Measurements from ENCODE around the gene RGS21.
"Not testable (repeated sequence)": the region's sequence is repeated elsewhere in the genome, so short reads cannot be mapped to it uniquely, and the experiment has no call there.

The RGS21 gene

DNA sequence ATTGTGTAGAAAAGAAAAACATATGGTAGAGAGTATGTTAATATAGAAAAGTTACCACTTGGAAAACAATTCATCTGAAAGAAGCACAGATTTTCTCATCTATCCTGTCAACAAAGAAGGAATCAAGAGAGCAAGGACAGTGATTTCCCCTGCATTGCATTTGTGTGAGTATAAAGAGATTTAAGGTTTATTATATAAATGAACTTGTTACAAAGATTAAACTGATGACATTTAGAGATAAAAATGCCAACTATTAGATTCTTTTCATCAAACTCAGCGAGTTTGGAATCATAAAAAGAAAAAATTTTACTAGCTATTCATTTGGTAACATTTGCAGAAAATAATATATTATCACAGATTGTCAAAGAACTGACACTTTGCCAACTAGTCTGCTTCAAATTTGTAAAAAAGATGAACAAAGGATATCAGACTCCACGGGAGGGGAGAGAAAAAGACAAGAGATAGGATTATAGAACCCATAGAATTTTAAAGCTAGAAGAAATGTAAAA, at the start of gene RGS21:
Gene RGS21 (plus strand): TSS at position 51 of the 509 bp plus-strand sequence. CDS start 26,045 bp downstream, outside the sequence.
- no peak for DNase-seq

DNA sequence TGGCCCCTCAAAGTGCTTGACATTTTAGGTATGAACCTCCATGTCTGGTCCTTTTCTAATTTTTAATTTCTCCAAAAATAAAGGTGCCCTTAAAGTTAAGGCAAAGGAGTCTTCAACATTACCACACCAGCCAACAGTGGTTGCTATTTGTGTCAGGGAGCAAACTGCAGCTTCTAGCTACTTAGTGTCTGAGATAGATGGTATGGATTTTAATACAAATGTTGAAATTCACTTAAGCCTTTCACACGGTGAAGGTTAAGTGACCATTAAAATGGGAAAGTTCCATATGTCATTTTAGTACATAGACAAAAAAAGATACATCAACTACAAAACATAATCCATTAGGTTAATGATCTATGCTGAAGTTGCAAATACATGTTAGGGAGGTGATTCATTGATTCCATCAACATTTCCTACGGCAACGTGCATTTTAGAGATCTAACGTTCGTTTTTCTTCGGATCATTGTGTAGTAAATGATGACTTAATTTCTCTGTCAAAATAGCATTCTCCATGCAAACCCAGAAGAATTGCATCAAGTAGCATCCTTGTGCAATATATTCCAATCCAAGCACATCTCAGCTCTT, 48.2 kb upstream of the RGS21 start:
- no peak for DNase-seq

GRCh38 chr1:192270398-192270797, 46.4 kb upstream of the RGS21 start:
- DNase-seq = no peak

DNA sequence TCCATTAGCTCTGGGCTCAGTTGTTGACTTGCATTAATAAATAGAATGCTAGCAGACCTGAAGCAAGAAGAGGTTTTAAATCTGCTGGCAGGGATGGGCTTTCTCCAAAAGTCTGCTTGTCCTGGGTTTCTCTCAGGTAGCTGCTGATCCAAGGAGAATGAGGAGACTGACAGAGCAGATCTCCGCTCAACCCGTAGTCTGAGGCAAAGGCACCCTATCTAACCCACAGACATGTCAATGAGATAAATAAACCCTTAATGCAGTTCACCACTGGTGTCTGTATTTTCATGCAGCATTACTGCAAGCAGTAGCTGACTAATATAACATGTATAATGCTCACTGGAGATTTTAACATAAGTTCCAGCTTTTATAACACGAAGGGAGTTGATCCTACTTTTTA, 44.1 kb upstream of the RGS21 start:
- DNase-seq = no peak

DNA sequence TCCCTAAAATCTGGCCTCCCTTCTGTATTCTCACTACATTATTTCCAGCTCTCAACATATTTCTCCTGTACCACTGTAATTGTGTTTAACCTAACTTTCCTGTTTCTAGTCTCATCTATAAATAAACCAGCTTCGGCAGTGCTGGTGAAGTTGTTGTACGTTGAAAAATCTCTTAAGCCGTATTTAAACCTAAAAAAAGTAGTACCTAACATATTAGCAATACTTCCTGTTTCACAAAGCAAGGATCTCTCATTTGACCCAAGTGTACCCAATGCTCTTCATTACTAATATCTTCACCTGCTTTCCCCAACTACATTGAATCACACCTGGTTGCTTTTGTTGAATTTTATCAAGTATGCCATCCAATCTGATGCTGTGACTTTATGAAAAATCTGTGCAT, 42.2 kb upstream of the RGS21 start:
- no peak for DNase-seq

- DNase-seq = no peak
Observed at GRCh38 chr1:192277635-192278034, 39.2 kb upstream of the RGS21 start.

DNA sequence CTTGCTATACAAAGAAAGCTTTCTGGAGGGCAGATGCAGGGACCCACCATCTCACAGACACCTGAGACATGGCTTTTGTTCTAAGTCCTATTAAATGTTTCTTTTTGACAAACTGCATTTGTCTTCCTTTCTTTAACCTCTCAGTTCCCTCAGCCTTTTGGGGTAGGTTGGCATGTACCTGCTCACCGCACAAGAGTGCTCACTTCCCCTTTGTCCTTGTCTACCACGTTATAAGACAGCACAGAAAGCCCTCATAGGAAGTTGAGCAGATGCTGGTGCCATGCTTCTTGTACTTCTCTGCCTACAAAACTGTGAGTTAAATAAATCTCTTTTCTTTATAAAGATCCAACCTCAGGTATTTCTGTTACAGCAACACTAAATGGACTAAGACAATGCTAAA, 31.9 kb upstream of the RGS21 start:
- no peak for DNase-seq

DNA sequence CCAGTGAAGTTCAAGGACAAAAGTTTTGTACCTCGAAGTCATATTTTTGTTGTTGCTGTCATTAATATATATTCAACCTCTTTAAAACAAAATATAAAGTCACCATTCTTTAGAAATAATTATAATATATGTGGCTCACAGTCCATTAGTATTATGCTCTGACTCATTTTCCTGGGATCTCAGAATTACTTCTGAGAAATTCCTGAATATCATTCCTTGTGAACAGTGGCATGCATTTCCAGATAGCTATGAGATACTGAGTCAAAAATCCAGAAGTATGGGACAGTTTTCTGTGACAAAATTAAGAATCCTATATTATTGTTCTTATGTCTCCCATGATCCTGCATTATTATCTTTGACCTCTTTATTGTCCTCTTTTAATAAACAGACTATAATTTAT, 13.8 kb upstream of the RGS21 start:
- no peak for DNase-seq

DNA sequence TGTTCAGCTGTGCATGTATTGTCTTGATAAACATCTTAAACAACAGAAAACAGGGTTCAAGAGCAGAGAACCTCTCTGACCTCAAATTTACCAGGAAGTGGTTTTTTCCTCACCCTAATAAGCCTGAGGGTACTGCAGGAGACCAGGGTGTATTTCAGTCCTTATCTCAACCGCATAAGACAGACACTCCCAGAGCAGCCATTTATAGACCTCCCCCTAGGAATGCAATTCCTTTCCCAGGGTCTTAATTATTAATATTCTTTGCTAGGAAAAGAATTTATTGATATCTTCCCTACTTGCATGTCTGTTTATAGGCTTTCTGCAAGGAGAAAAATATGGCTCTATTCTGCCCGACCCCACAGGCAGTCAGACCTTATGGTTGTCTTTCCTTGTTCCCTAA, 8.5 kb upstream of the RGS21 start:
- DNase-seq = not testable (repeated sequence)

DNA sequence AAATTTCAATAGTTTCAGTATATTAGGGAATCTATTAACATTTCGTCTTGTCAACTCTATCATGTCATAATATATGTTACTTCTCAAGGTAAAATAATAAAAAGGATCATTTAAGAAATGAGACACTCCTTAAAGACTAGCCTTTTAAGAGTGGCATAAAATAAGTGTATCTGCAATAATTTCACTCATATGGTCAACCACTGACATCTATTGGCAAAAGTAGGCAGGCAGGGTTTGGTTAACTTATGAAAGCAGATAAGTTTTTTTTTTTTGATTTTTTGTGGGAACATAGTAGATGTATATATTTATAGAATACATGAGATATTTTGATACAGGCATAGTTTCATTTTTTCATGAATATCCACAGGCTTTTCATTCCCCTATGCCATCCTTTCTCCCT, 5.5 kb upstream of the RGS21 start:
- DNase-seq = no peak

GRCh38 chr1:192327997-192328396, 11.2 kb downstream of the RGS21 start:
- no peak for DNase-seq

DNA sequence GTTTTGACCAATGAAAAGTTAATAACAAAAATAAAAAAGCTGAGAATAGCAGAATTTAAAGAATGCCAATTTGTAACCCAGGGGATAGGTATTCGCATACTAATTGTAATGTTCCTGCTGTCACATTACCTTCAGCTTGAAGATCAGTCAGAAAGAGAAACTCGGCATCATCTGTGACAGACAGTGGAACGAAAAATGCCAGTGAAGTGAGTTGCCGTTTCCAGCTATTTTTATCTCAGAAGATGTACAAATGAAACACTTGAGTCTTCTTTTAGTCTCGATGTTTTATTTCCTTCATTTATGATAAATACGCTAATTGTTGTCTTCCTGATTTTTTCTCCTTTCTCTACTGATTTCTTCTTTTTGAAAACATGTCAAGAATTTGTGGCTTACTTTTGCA, 26.1 kb downstream of the RGS21 start:
- no peak for DNase-seq

DNA sequence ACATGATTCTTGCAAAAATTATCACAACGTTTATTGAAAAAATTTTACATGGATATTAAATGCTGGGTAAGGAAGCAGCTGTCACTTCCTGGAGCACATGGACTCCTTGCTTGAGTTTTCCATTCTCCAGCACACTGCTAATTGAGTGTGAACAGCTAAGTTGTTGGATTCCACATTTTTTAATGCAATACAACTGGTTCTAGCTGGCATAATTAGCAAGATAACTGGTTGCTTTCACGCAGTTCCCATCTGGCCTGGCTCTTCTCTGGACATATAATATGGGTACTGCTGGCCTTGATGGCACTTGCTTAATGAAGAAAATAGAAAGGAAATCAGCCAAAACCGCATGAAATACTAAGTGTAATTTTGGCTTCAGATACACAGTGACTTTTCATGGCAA, 26.6 kb downstream of the RGS21 start:
- DNase-seq = no peak

DNA sequence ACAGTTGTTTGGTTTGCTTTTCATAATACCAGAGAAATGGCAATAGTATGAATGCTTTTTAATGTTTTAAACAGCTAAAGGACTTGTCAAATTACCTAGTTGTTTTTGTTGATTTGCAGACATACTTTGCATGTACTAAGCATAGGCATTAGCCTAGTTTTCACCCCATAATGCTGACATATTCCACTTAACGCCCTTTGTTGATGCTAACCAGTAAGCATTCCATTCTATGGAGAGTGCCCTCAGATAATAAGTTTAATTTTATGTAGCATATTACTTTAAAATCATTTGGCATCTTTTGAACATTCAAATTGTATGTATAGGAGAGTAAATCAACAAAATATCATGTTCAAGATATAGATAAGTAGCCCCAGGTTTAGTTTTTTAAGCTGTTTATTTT, 32.5 kb downstream of the RGS21 start:
- DNase-seq = no peak

DNA sequence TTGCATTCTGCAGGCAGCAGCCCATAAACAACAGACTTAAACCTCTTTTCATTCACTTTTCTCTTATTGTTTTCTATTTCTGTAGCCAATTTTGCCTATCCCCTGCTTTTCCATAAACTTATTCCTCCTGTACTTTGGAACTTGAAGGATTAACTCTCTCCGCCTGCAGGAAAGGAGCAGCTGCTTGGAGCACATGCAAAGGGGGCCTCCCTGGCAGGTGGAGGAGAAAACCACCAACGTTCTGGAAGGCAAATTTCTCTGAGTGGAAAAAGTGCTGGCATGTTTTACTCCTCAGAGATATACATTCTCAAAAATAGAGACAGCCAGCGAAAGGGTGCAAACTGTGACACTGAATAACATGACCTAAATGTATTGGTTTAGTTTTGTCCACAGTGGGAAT, 33.6 kb downstream of the RGS21 start:
- no peak for DNase-seq

GRCh38 chr1:192351550-192351949, 34.8 kb downstream of the RGS21 start:
- DNase-seq = no peak

DNA sequence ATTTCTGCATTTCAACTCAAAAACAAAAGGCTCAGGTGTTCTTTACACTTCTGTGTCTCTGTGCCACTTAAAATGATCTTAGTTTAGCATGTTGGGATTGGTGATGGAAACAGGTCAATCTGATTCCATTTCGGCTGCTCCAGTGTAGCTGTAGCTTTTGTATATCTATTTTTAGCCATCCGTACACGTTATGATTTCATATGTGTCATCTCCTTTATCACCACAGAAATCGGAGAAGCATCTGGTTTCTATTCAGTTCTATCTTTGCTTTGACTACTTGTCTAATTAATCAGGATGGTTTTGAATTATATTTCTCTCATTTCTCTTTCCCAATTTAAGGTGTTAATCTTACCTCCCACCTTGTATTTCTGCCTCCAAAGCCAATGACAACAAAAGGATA, 41.1 kb downstream of the RGS21 start:
- DNase-seq = no peak

- DNase-seq = no peak
Observed at GRCh38 chr1:192358402-192358801, 41.6 kb downstream of the RGS21 start.

DNA sequence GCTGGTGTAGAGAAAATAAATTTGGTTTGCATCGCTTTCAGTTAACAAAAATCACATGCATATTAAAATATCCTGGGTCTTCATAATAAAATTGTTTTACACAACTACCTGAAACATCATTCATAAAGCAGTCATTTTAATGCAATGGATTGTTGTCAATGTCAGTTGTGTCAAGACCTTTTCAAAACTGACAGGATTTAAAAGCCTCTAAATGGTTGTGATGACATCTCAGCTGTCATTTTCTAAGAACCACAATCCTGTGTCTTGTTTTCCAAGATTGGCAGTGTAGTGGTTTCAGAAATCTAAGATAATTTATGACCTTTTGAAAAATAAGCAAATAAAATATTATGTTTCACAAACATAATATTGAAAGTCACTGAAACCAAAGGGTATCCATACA, 42.0 kb downstream of the RGS21 start:
- DNase-seq = no peak

- no peak for DNase-seq
Observed at GRCh38 chr1:192363177-192363576, 46.4 kb downstream of the RGS21 start.

- DNase-seq = no peak
Observed at GRCh38 chr1:192367436-192367835, 50.6 kb downstream of the RGS21 start.

DNA sequence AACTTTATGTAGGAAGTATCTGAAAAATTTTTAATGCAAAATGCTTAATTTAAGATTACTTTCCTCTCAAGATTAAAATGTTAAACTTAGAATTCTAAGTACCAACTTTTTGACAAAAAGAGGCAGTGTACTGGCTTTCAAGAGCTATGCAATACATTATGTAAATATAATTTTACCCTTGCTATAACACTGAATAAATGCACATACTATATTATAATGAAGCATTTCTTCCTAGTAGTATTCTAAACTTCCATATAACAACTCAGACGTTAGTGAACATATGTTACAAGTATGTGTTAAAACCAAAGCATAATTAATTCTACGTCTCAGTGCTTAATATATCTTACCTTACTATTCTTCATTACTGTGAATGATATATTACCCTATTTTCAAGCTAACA, 58.5 kb downstream of the RGS21 start:
- DNase-seq = no peak

- DNase-seq = no peak
Observed at GRCh38 chr1:192376374-192376773, 59.6 kb downstream of the RGS21 start.

- DNase-seq = no peak
Observed at GRCh38 chr1:192378276-192378675, 61.5 kb downstream of the RGS21 start.

GRCh38 chr1:192378878-192379277, 62.1 kb downstream of the RGS21 start:
- no peak for DNase-seq

DNA sequence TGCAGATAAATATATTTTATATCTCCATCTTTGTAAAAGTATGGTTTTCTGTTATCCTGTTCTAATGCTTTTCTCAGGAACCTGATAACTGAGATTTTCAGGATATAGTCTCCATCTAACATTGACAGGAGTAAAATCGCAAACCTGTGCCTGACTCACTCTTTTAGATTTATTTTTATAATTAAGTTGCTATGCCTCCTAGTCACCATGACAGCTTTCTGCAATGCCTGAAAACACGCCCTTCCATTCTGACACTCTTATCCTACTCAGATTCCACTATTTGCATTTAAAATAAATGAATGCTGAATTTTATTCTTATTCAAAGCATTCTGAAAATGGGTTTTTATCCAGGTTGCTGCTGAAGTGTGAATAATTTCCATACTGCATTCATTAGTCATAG, 62.8 kb downstream of the RGS21 start:
- DNase-seq = no peak
